Neutrophil (primary cell): Measurements from ENCODE around the gene GRHPR.

Experiments used
- H3K27ac ChIP-seq: fragments of 200-600 bp; sonication (generic); 2 replicates; pipeline ENCODE4 v1.5.1; 2016; ENCODE audit warnings: mild to moderate bottlenecking, moderate library complexity
- H3K27me3 ChIP-seq: fragments of 200-600 bp; sonication (generic); 2 replicates; pipeline ENCODE4 v1.6.0; 2016; ENCODE audit warnings: mild to moderate bottlenecking
- H3K36me3 ChIP-seq: fragments of 200-600 bp; sonication (generic); 2 replicates; pipeline ENCODE4 v1.5.1; 2017
- H3K4me1 ChIP-seq, 2 experiments: fragments of 200-600 bp in 1 of 2; sonication (generic) in 1 of 2; 1 replicate in 1 of 2; 2 replicates in 1 of 2; pipeline versions ENCODE4 v1.5.1 to v1.6.1; 2013 to 2016; ENCODE audit warnings: low read depth in 1 of 2, low read length in 1 of 2, mild to moderate bottlenecking in 1 of 2, moderate library complexity in 1 of 2; ENCODE audit not compliant: control insufficient read depth in 1 of 2, insufficient read depth in 1 of 2
- H3K4me3 ChIP-seq, 2 experiments: fragments of 200-600 bp in 1 of 2; sonication (generic) in 1 of 2; 1 replicate in 1 of 2; 2 replicates in 1 of 2; pipeline ENCODE4 v1.5.1; 2013 to 2016; ENCODE audit warnings: low read depth in 1 of 2, low read length in 1 of 2, mild to moderate bottlenecking in 1 of 2, moderate library complexity in 1 of 2
- H3K9me3 ChIP-seq: fragments of 200-600 bp; sonication (generic); 2 replicates; pipeline ENCODE4 v1.5.1; 2016
- TF ChIP-seq, protein P1 (sequence below): fragments of 200-600 bp; sonication (generic); IDR thresholded peaks from 2 replicates; pipeline ENCODE4 v1.5.1; 2016; ENCODE audit warnings: antibody characterized with exemption

The GRHPR gene

DNA sequence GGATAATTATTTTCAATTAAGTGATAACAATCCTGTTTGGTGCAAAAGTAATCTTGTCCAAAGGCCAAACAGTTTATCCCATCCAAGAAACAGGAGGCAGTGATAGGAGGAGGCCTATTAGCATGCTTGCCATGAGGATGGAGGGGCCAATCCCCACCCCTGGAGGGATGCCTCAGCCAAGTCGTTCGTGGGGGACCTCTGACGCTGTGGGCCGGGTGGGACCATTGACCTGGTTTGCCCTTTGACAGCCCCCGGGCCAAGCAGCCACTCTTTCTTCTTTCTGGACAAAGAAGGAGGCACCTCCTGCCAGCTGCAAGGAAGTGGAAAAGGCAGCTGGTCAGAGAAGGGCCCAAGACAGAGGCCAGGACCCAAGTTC is 39.5 kb upstream of the GRHPR start:
- Histone ChIP-seq H3K4me3 (no peak overlapping the region), H3K27ac (no peak overlapping the region), H3K9me3 (no peaks in the 10 kb centered on the region), H3K4me1 (no peaks in the 10 kb centered on the region), H3K27me3 (peaks cover 15% of the 10 kb centered on the region), H3K36me3 (no peaks in the 10 kb centered on the region)
- TF ChIP-seq, protein P1, sequence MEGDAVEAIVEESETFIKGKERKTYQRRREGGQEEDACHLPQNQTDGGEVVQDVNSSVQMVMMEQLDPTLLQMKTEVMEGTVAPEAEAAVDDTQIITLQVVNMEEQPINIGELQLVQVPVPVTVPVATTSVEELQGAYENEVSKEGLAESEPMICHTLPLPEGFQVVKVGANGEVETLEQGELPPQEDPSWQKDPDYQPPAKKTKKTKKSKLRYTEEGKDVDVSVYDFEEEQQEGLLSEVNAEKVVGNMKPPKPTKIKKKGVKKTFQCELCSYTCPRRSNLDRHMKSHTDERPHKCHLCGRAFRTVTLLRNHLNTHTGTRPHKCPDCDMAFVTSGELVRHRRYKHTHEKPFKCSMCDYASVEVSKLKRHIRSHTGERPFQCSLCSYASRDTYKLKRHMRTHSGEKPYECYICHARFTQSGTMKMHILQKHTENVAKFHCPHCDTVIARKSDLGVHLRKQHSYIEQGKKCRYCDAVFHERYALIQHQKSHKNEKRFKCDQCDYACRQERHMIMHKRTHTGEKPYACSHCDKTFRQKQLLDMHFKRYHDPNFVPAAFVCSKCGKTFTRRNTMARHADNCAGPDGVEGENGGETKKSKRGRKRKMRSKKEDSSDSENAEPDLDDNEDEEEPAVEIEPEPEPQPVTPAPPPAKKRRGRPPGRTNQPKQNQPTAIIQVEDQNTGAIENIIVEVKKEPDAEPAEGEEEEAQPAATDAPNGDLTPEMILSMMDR = no peak

DNA sequence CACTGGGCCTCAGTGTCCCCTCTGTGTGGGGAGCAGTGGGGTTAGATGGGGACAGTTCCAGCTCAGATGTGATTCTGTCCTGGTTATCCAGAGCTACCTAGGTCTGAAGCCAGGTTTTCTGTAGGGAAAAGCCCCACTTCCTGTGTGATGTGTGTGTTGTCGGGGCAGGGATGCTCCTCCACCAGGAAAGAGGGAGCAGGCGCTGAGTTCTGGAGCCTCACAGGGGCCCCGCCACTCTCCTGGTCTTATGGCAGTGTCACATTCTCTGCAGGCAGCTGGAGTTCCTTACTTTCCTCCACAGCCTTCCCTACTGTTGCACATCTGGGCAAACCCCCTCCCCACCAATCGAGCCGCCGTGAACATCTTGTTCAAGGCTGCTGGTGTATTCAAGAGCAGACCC is 39.1 kb upstream of the GRHPR start:
- Histone ChIP-seq H3K36me3 (no peaks in the 10 kb centered on the region), H3K4me1 (no peaks in the 10 kb centered on the region), H3K4me3 (no peak overlapping the region), H3K27me3 (peaks cover 11% of the 10 kb centered on the region), H3K27ac (no peak overlapping the region), H3K9me3 (no peaks in the 10 kb centered on the region)
- TF ChIP-seq, protein P1 = no peak

DNA sequence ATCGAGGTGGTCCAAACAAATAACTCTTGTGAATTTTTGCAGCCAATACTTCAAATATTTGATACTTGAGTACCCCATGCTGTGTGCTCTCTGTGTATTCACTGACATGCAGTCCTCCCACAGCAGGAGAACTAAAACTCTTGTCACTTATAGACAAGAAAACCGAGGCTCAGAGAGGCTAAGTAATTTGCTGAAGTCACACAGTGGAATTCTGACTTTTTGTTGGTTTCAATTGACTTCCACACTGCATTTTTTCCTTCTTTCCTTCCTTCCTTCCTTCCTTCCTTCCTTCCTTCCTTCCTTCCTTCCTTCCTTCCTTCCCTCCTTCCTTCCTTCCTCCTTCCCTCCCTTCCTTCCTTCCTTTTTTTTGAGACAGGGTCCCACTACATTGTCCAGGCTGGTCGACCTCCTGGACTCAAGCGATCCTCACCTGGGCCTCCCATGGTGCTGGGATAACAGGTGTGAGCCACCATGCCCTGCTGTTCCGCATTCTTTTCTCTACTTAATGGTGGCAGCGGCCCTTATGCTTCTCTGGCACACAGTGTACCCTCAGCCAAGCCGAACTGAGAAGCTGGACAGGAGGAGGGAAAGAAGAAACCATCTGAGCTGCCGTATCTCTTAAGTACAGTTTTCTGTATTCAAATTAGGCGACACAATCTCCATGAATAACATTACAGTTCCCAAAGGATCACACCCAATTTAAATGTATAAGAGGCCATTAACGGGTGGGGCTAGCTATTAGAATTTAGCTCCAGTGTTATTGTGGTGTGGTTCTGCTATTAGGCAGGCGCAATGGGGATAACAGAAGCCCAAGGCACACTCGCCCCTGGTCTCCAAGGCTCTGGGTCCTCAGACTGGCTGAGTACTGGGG is 38.4 kb upstream of the GRHPR start:
- no peaks in the 10 kb centered on the region for H3K4me1 ChIP-seq

DNA sequence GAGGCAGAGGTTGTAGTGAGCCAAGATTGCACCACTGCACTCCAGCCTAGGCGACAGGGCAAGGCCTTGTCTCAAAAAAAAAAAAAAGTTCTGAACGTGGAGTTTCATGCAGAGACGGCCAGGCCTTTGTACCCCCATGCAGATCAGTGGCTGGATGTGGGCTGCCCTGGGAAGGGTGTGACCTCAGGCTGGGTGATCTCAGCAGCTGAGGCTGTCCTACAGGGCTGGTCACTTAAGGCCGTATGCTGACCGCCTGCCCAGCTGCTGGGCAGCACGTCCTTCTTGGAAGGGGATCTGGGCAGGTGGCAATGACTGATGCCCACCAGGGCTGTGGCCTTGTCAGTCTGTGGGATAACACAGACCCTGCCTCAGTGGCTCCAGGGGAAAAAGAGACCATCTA is 37.2 kb upstream of the GRHPR start:
- no peak overlapping the region for H3K4me3 ChIP-seq
- TF ChIP-seq, protein P1 = no peak
- H3K4me1 ChIP-seq = no peaks in the 10 kb centered on the region
- H3K36me3 ChIP-seq = no peaks in the 10 kb centered on the region
- no peak overlapping the region for H3K27ac ChIP-seq
- H3K27me3 ChIP-seq = no peaks in the 10 kb centered on the region
- H3K9me3 ChIP-seq = no peaks in the 10 kb centered on the region

More for the DNA sequence above, 38.4 kb upstream of the GRHPR start:
- Histone ChIP-seq H3K4me3 (no peak overlapping the region), H3K27me3 (peaks cover 6% of the 10 kb centered on the region), H3K27ac (no peak overlapping the region), H3K9me3 (no peaks in the 10 kb centered on the region), H3K36me3 (no peaks in the 10 kb centered on the region)
- TF ChIP-seq, protein P1 = no peak

DNA sequence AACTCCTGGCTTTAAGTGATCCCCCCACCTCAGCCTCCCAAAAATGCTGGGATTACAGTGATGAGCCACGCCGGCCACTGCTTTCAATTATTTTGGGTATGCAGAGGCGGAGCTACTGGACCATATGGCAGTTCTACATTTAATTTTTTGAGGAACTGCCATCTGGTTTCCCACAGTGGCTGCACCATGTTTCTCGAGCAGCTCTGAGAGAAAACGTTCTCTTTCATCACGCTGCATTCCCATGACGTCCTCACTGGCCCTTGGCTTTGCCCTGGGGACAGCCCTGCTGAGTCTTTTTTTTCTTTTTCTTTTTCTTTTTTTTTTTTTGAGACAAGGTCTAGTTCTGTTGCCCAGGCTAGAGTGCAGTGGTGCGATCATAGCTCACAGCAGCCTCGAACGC is 35.5 kb upstream of the GRHPR start:
- no peaks in the 10 kb centered on the region for H3K9me3 ChIP-seq
- no peaks in the 10 kb centered on the region for H3K4me1 ChIP-seq
- H3K27ac ChIP-seq = no peak overlapping the region
- H3K27me3 ChIP-seq = no peaks in the 10 kb centered on the region
- TF ChIP-seq, protein P1 = no peak
- no peaks in the 10 kb centered on the region for H3K36me3 ChIP-seq
- H3K4me3 ChIP-seq = no peak overlapping the region
